Natural killer cell treated with Interleukin-12 subunit alpha and Interleukin-12 subunit beta and Interleukin-15 and Interleukin-18, amount 100 ng/mL, for 72 hours (primary cell): ENCODE data around the gene FHIT. TPM values are rescaled to one million over a fixed set of nuclear protein-coding genes. Genes with fewer than 3 reads are reported as not detected.

Experiments used
- ATAC-seq, 2 donors: fragments of 150-1000 bp; cut with Tn5 transposase in 1 of 2; sonication (Bioruptor Pico), chemical (Tn5 transposase) in 1 of 2; 2 replicates each; pipeline ENCODE4 v1.10.0; 2021
- DNase-seq: peaks from one replicate; pipeline ENCODE4 v3.0.0; 2022; ENCODE audit warnings: low spot score
- H3K27ac Mint-ChIP-seq, 2 donors: 1 replicate in 1 of 2; 2 replicates in 1 of 2; pipeline ENCODE4 v1.8.0; 2022; ENCODE audit warnings: mixed read lengths in 2 of 2, mild to moderate bottlenecking in 1 of 2, moderate library complexity in 1 of 2
- H3K27me3 Mint-ChIP-seq, 2 donors: 1 replicate in 1 of 2; 2 replicates in 1 of 2; pipeline ENCODE4 v1.8.0; 2022; ENCODE audit warnings: mixed read lengths in 2 of 2
- H3K36me3 Mint-ChIP-seq: one replicate; pipeline ENCODE4 v1.8.0; 2022; ENCODE audit warnings: mixed read lengths
- H3K4me1 Mint-ChIP-seq, 2 donors: 1 replicate in 1 of 2; 2 replicates in 1 of 2; pipeline ENCODE4 v1.8.0; 2022; ENCODE audit warnings: low read depth in 2 of 2, mixed read lengths in 2 of 2, mild to moderate bottlenecking in 1 of 2
- H3K4me3 Mint-ChIP-seq: one replicate; pipeline ENCODE4 v1.8.0; 2022; ENCODE audit warnings: mixed read lengths
- H3K9me3 Mint-ChIP-seq: 2 replicates; pipeline ENCODE4 v1.8.0; 2022; ENCODE audit warnings: mixed read lengths
- total RNA-seq, 2 donors: library from RNA; stranded (reverse); gene quantifications; one replicate each; pipeline ENCODE4 v1.2.3, GENCODE V29; 2022

The FHIT gene
- total RNA-seq, 2 donors from 2014 or later, result 2.4 to 3.0 TPM

- no peak overlapping the region for H3K27ac Mint-ChIP-seq
- H3K36me3 Mint-ChIP-seq, result peaks cover 12% of the 10 kb centered on the region
- H3K27me3 Mint-ChIP-seq, result no peaks in the 10 kb centered on the region
- ATAC-seq, result no peak
- H3K4me3 Mint-ChIP-seq, result no peak overlapping the region
- peaks cover 0 to 3% of the 10 kb centered on the region in 2 donors for H3K4me1 Mint-ChIP-seq
- H3K9me3 Mint-ChIP-seq, result peaks cover 10% of the 10 kb centered on the region
- DNase-seq, result no peak
Measured at GRCh38 chr3:61108247-61109019, 142.8 kb downstream of the FHIT start.

DNA sequence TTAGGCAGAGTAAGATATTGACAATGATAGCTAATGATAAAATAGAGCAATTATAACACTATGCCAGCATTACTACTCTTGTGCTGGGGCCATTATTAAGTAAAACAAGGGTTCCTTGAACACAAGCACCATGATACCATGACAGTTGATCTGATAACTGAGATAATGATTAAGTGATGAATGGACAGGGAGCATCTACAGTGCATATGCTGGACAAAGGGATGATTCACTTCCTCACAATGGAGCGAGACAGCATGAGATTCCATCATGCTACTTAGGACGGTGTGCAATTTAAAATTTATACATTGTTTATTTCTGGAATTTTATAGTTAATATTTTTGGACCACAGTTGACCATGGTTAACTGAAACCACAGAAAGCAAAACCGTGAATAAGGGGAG is 156.6 kb downstream of the FHIT start:
- DNase-seq (no peak), ATAC-seq (no peak)
- H3K9me3 Mint-ChIP-seq, result no peaks in the 10 kb centered on the region
- no peak overlapping the region for H3K4me3 Mint-ChIP-seq
- no peaks in the 10 kb centered on the region for H3K27me3 Mint-ChIP-seq
- no peaks in the 10 kb centered on the region for H3K36me3 Mint-ChIP-seq
- H3K27ac Mint-ChIP-seq, result no peak overlapping the region
- no peaks in the 10 kb centered on the region for H3K4me1 Mint-ChIP-seq

DNA sequence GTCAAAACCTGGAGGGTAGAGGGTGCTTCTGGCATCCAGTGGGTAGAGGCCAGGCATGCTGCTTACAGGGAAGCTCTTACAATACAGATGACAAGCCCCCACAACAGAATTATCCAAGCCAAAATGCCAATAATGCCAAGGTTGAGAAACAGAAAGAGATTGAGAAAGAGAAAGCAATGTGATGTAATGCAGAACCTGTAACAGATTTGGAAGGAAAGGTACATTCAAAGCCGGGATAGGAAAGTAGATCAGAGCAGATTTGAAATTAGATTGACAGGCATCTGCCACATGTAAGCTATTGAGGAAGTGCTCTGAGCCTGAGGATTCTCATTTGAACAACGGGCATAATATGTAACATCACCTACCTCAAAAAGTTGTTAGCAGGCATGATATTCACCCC is 157.9 kb downstream of the FHIT start:
- H3K4me1 Mint-ChIP-seq, result no peaks in the 10 kb centered on the region
- ATAC-seq, result no peak
- no peak overlapping the region for H3K27ac Mint-ChIP-seq
- H3K36me3 Mint-ChIP-seq, result no peaks in the 10 kb centered on the region
- no peak for DNase-seq
- no peak overlapping the region for H3K4me3 Mint-ChIP-seq
- peaks cover 3% of the 10 kb centered on the region for H3K9me3 Mint-ChIP-seq
- H3K27me3 Mint-ChIP-seq, result no peaks in the 10 kb centered on the region

DNA sequence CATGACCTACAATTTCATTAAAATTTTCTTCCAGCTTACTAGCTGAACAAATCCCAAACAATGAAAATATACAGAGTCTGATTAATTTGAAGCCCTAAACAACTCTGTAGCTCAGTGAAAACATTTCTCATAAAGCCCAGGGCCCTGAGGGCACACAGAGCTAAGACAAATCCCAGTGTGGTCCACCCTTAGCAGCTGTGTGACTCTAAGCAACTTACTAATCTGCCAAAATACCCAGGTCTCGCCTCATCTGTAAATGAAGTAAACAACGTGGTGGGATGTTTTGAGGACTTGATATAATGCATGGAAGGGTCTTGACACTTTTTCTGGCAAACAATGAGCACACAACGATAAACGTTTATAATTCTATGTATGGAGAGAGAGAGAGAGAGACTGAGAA is 158.4 kb downstream of the FHIT start:
- Mint-ChIP-seq H3K9me3 (peaks cover 3% of the 10 kb centered on the region), H3K27me3 (no peaks in the 10 kb centered on the region), H3K36me3 (no peaks in the 10 kb centered on the region), H3K27ac (no peak overlapping the region), H3K4me1 (no peaks in the 10 kb centered on the region), H3K4me3 (no peak overlapping the region)
- DNase-seq (no peak), ATAC-seq (no peak)

GRCh38 chr3:61090389-61091169 is 160.7 kb downstream of the FHIT start:
- no peaks in the 10 kb centered on the region for H3K4me1 Mint-ChIP-seq
- no peak overlapping the region for H3K4me3 Mint-ChIP-seq
- peaks cover 7% of the 10 kb centered on the region for H3K9me3 Mint-ChIP-seq
- DNase-seq, result no peak
- no peak overlapping the region for H3K27ac Mint-ChIP-seq
- ATAC-seq, result no peak
- no peaks in the 10 kb centered on the region for H3K36me3 Mint-ChIP-seq
- H3K27me3 Mint-ChIP-seq, result peaks cover 0 to 3% of the 10 kb centered on the region in 2 donors

GRCh38 chr3:61087465-61087864 is 163.8 kb downstream of the FHIT start:
- Mint-ChIP-seq H3K4me1 (no peaks in the 10 kb centered on the region), H3K27ac (no peak overlapping the region), H3K4me3 (no peak overlapping the region), H3K36me3 (no peaks in the 10 kb centered on the region), H3K27me3 (peaks cover 0 to 3% of the 10 kb centered on the region in 2 donors), H3K9me3 (peaks cover 12% of the 10 kb centered on the region)
- no peak for ATAC-seq
- DNase-seq, result no peak

DNA sequence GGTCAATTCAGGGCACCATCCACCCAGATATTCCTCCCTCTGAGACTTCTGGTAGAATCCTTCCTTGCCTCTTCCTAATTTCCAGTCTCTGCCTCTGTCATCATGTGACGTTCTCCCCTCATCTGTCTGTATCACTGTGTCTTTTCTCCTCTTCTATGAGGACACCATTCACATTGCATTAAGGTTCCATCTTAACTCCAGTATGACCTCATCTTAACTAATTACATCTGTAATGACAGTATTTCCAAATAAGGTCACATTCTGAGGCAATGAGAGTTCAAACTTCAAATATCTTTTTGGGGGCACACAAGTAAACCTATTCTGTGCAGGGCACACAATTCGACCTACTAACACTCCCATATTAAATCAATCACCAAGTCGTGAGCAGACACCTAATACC is 169.7 kb downstream of the FHIT start:
- ATAC-seq (no peak), DNase-seq (no peak)
- H3K27ac Mint-ChIP-seq, result no peak overlapping the region
- no peaks in the 10 kb centered on the region for H3K4me1 Mint-ChIP-seq
- H3K36me3 Mint-ChIP-seq, result no peaks in the 10 kb centered on the region
- no peak overlapping the region for H3K4me3 Mint-ChIP-seq
- no peaks in the 10 kb centered on the region for H3K27me3 Mint-ChIP-seq
- H3K9me3 Mint-ChIP-seq, result peaks cover 5% of the 10 kb centered on the region

- H3K9me3 Mint-ChIP-seq, result peaks cover 5% of the 10 kb centered on the region
- no peak overlapping the region for H3K27ac Mint-ChIP-seq
- H3K4me1 Mint-ChIP-seq, result no peaks in the 10 kb centered on the region
- H3K4me3 Mint-ChIP-seq, result no peak overlapping the region
- H3K36me3 Mint-ChIP-seq, result no peaks in the 10 kb centered on the region
- ATAC-seq, result no peak
- DNase-seq, result no peak
- no peaks in the 10 kb centered on the region for H3K27me3 Mint-ChIP-seq
Measured at GRCh38 chr3:61080737-61081445, 170.4 kb downstream of the FHIT start.

DNA sequence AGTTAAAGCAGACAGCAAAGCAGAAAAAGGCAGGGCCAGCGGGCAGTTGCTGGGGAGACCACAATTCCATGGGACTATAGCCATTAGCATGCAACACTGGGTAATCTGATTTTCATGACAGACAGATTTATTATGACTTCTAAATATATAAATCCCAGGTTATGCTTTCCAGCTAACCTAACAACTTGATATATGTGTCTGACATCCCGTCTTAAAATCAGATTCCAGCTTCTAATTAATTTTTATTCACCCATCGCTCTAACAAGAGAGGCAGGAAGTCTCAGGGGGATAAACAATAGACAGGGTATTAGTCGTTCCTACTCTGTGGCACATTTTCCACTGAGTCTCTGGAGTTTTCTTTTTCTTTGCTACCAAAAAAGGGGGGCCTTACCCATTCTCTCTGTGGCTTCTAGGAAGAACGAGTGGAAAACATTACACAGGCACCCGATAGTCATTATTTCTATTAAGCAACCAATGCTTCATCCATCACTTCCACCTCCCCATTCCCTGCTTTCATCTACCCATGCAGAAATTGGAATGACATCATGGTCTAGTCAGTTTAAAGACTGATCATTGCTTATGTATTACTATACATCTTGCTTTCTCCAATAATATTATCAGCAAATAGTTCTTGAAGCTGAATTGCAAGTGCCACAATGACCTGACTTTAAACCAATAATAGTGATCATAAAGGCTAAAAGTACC is 173.1 kb downstream of the FHIT start:
- Mint-ChIP-seq H3K36me3 (no peaks in the 10 kb centered on the region), H3K27ac (no peak overlapping the region), H3K9me3 (no peaks in the 10 kb centered on the region), H3K4me1 (no peaks in the 10 kb centered on the region), H3K4me3 (no peak overlapping the region), H3K27me3 (no peaks in the 10 kb centered on the region)
- ATAC-seq, result no peak
- DNase-seq, result no peak

- no peak overlapping the region for H3K27ac Mint-ChIP-seq
- no peaks in the 10 kb centered on the region for H3K27me3 Mint-ChIP-seq
- ATAC-seq (no peak), DNase-seq (no peak)
- no peaks in the 10 kb centered on the region for H3K36me3 Mint-ChIP-seq
- no peaks in the 10 kb centered on the region for H3K9me3 Mint-ChIP-seq
- no peak overlapping the region for H3K4me3 Mint-ChIP-seq
- H3K4me1 Mint-ChIP-seq, result no peaks in the 10 kb centered on the region
Measured at GRCh38 chr3:61077551-61077950, 173.7 kb downstream of the FHIT start.

- no peak for DNase-seq
Measured at GRCh38 chr3:61074783-61075182, 176.5 kb downstream of the FHIT start.

DNA sequence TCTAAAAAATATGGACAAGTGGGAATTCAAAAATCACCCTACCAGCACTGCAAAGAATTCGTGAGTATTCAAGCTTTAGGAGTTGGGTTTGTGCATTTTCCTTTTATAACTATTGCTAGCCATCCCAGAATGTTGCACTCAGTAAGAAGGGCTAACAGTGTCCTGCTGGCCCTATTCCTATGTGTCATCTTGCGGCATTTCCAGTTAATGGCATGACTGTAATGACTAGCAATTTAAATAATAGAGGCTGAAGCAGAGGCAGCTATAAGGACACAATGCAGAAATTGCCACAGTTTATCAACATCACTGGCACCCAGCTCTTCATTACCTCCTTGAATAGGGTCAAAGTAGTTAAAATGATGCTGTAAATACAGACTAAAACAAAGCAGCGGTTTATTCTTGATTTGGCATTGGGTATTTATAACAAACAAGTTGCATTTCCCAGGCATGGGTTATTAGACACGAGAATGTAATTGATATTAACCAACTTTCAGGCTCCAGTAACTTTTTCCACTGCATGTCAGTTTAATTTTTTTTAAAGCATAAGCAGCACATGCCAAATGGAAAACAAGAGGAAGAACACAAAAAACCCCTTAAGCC is 177.6 kb downstream of the FHIT start:
- ATAC-seq (no peak), DNase-seq (no peak)
- Mint-ChIP-seq H3K4me3 (no peak overlapping the region), H3K9me3 (no peaks in the 10 kb centered on the region), H3K27me3 (no peaks in the 10 kb centered on the region), H3K27ac (no peak overlapping the region), H3K4me1 (no peaks in the 10 kb centered on the region), H3K36me3 (no peaks in the 10 kb centered on the region)

More at GRCh38 chr3:61074783-61075182, 176.5 kb downstream of the FHIT start:
- no peak overlapping the region for H3K27ac Mint-ChIP-seq
- ATAC-seq, result no peak
- no peaks in the 10 kb centered on the region for H3K27me3 Mint-ChIP-seq
- H3K9me3 Mint-ChIP-seq, result no peaks in the 10 kb centered on the region
- no peaks in the 10 kb centered on the region for H3K4me1 Mint-ChIP-seq
- no peak overlapping the region for H3K4me3 Mint-ChIP-seq
- H3K36me3 Mint-ChIP-seq, result no peaks in the 10 kb centered on the region

GRCh38 chr3:61068084-61068483 is 183.2 kb downstream of the FHIT start:
- no peaks in the 10 kb centered on the region for H3K27me3 Mint-ChIP-seq
- H3K27ac Mint-ChIP-seq, result no peak overlapping the region
- no peaks in the 10 kb centered on the region for H3K4me1 Mint-ChIP-seq
- DNase-seq (no peak), ATAC-seq (no peak)
- H3K36me3 Mint-ChIP-seq, result no peaks in the 10 kb centered on the region
- H3K9me3 Mint-ChIP-seq, result no peaks in the 10 kb centered on the region
- H3K4me3 Mint-ChIP-seq, result no peak overlapping the region
